OCI-LY1 (cell line): ENCODE results near the gene KPTN.

ENCODE experiments used
- CTCF ChIP-seq: fragments of 200-600 bp; sonication (generic), shearing (Covaris generic); IDR thresholded peaks from 2 replicates; pipeline ENCODE4 v1.5.1; 2017; ENCODE audit warnings: mild to moderate bottlenecking, antibody characterized with exemption, low read length, moderate library complexity, mixed read lengths
- EZH2 ChIP-seq: fragments of 200-600 bp; sonication (generic), shearing (Covaris generic); IDR thresholded peaks from 2 replicates; pipeline ENCODE4 v1.8.0; 2017; ENCODE audit warnings: borderline replicate concordance, mixed run types, mild to moderate bottlenecking, antibody characterized with exemption, low read length, moderate library complexity, mixed read lengths

- no peak for TF ChIP-seq CTCF
- TF ChIP-seq EZH2: no peak
Measured at GRCh38 chr19:47479701-47480503, 4.1 kb downstream of the KPTN start.
